Keratinocyte (primary cell): ENCODE data around the gene GYG1. TPM values are rescaled to one million over a fixed set of nuclear protein-coding genes. Genes with fewer than 3 reads are reported as not detected.

ENCODE experiments used
- DNase-seq: peaks from one replicate; pipeline ENCODE4 v3.0.0-alpha.2; 2011; ENCODE audit warnings: low read depth, missing footprints, low spot score
- FAIRE-seq: peaks from 2 replicates; lab custom pipeline; 2011; peaks lifted over from hg19 to GRCh38; lab: Jason Lieb, UNC
- H2AFZ ChIP-seq: 2 replicates; pipeline ENCODE4 v1.6.0; 2012; ENCODE audit warnings: low read length, control low read depth, inconsistent platforms; ENCODE audit not compliant: control insufficient read depth
- H3K27ac ChIP-seq: 2 replicates; pipeline ENCODE4 v1.5.1; 2011; ENCODE audit warnings: low read length; ENCODE audit not compliant: control insufficient read depth, insufficient read depth
- H3K27me3 ChIP-seq: 3 replicates; pipeline ENCODE4 v1.6.0; 2011; ENCODE audit warnings: low read length; ENCODE audit not compliant: control insufficient read depth, insufficient read depth; ENCODE audit errors: extremely low read depth
- H3K36me3 ChIP-seq, 2 experiments: 2 replicates in 1 of 2; 3 replicates in 1 of 2; pipeline ENCODE4 v1.5.1; 2011; ENCODE audit warnings: low read length in 2 of 2, mild to moderate bottlenecking in 1 of 2; ENCODE audit not compliant: control insufficient read depth in 2 of 2, insufficient read depth in 2 of 2; ENCODE audit errors: extremely low read depth in 1 of 2
- H3K4me1 ChIP-seq: 3 replicates; pipeline ENCODE4 v1.5.1; 2011; ENCODE audit warnings: low read length; ENCODE audit not compliant: control insufficient read depth, insufficient read depth; ENCODE audit errors: extremely low read depth
- H3K4me2 ChIP-seq: 3 replicates; pipeline ENCODE4 v1.6.0; 2011; ENCODE audit warnings: low read depth, low read length; ENCODE audit not compliant: control insufficient read depth, insufficient read depth; ENCODE audit errors: extremely low read depth
- H3K4me3 ChIP-seq, 3 experiments: fragments of 200-600 bp in 1 of 3; sonication (generic) in 1 of 3; 2 replicates in 2 of 3; 3 replicates in 1 of 3; pipeline ENCODE4 v1.5.1; 2011 to 2016; ENCODE audit warnings: low read length in 3 of 3, mild to moderate bottlenecking in 3 of 3, control low read depth in 2 of 3, inconsistent platforms in 1 of 3, low read depth in 1 of 3, mixed read lengths in 1 of 3, mixed run types in 1 of 3, moderate library complexity in 1 of 3; ENCODE audit not compliant: control insufficient read depth in 2 of 3, insufficient read depth in 2 of 3; ENCODE audit errors: extremely low read depth in 1 of 3
- H3K79me2 ChIP-seq: 2 replicates; pipeline ENCODE4 v1.6.0; 2012; ENCODE audit warnings: low read length; ENCODE audit not compliant: control insufficient read depth, insufficient read depth
- H3K9ac ChIP-seq: 3 replicates; pipeline ENCODE4 v1.6.0; 2011; ENCODE audit warnings: low read length; ENCODE audit not compliant: control insufficient read depth, insufficient read depth; ENCODE audit errors: extremely low read depth
- H3K9me1 ChIP-seq: 3 replicates; pipeline ENCODE4 v1.6.0; 2011; ENCODE audit warnings: low read length; ENCODE audit not compliant: control insufficient read depth, insufficient read depth; ENCODE audit errors: extremely low read depth
- H3K9me3 ChIP-seq: 2 replicates; pipeline ENCODE4 v1.5.1; 2012; ENCODE audit warnings: low read depth, low read length; ENCODE audit not compliant: control insufficient read depth
- H4K20me1 ChIP-seq: 3 replicates; pipeline ENCODE4 v1.6.0; 2011; ENCODE audit warnings: low read length; ENCODE audit not compliant: control insufficient read depth, insufficient read depth; ENCODE audit errors: extremely low read depth
- EZH2 ChIP-seq: IDR thresholded peaks from one replicate; pipeline ENCODE4 v1.6.1; 2012; ENCODE audit warnings: inconsistent platforms, mild to moderate bottlenecking, low read length, moderate library complexity
- dilution Hi-C: fragments of 300-500 bp; cut with MboI; formaldehyde crosslinking; loops from one replicate; pipeline ENCODE4 v1.7.0; 2020; ENCODE audit warnings: low sequenced_read_pairs; ENCODE audit not compliant: extremely low pct_ligation_motif_present
- polyA plus RNA-seq, 5 experiments: library from polyadenylated mRNA; depleted of rRNA in 3 of 5; stranded (reverse) in 3 of 5; stranded (forward) in 1 of 5; unstranded in 1 of 5; fragments of >200 nt; gene quantifications; 1 replicate in 1 of 5; 2 replicates in 3 of 5; 3 replicates in 1 of 5; pipeline versions ENCODE4 v1.2.1 to v1.2.3, GENCODE V29; 2011 to 2012; ENCODE audit warnings: missing spikeins in 2 of 5, low read depth in 1 of 5, low replicate concordance in 1 of 5
- TF ChIP-seq, protein P1 (sequence below), 3 experiments: IDR thresholded peaks in 1 of 3; conservative IDR thresholded peaks in 1 of 3; optimal IDR thresholded peaks in 1 of 3; 2 replicates in 2 of 3; 3 replicates in 1 of 3; pipeline versions ENCODE3 to v1.5.1; 2011; ENCODE audit warnings: low read length in 3 of 3, mild to moderate bottlenecking in 3 of 3, moderate library complexity in 2 of 3, control low read depth in 1 of 3, inconsistent platforms in 1 of 3; ENCODE audit not compliant: insufficient read depth in 2 of 3; ENCODE audit errors: extremely low read depth in 1 of 3

Gene GYG1
- polyA plus RNA-seq, 1 donor (not counting 4 experiments of a cell fraction or from before 2014, with no cell fraction given), result 25.2 TPM

DNA sequence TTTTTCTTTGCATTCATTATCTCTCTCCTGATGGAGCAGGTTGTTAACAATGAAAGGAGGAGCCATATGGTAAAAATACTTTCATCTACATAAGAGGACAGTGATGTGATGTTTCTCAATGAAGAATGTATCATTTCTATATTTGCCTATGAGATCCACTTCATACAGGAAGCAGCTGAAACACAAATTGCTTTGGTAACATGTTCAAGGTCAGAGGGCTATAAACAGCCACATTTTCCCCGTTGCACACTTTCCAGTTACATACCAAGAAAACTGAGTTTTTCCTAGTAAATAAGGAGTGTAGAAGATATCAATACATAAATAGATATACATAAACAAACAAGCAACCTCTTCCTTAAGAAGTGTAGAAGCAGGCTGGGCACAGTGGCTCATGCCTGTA, 32.6 kb upstream of the GYG1 start:
- DNase-seq, result no peak
- H3K36me3 ChIP-seq, result no peaks in the 10 kb centered on the region
- no peak overlapping the region for H3K27ac ChIP-seq
- no peaks in the 10 kb centered on the region for H3K9me3 ChIP-seq
- TF ChIP-seq, protein P1, sequence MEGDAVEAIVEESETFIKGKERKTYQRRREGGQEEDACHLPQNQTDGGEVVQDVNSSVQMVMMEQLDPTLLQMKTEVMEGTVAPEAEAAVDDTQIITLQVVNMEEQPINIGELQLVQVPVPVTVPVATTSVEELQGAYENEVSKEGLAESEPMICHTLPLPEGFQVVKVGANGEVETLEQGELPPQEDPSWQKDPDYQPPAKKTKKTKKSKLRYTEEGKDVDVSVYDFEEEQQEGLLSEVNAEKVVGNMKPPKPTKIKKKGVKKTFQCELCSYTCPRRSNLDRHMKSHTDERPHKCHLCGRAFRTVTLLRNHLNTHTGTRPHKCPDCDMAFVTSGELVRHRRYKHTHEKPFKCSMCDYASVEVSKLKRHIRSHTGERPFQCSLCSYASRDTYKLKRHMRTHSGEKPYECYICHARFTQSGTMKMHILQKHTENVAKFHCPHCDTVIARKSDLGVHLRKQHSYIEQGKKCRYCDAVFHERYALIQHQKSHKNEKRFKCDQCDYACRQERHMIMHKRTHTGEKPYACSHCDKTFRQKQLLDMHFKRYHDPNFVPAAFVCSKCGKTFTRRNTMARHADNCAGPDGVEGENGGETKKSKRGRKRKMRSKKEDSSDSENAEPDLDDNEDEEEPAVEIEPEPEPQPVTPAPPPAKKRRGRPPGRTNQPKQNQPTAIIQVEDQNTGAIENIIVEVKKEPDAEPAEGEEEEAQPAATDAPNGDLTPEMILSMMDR (optimal IDR thresholded peaks at IDR 0.05 in 1 of 3, IDR thresholded peaks at IDR 0.05 in 1 of 3, conservative IDR thresholded peaks at IDR 0.05 in 1 of 3; ENCODE audit: extremely low read depth in 1 of 3, insufficient read depth in 2 of 3, low read length in 3 of 3), result no peak
- TF ChIP-seq EZH2, result no peak
- no peaks in the 10 kb centered on the region for H3K79me2 ChIP-seq
- no peaks in the 10 kb centered on the region for H3K4me1 ChIP-seq
- no peak overlapping the region for H3K4me3 ChIP-seq
- H4K20me1 ChIP-seq, result no peaks in the 10 kb centered on the region
- H3K9me1 ChIP-seq, result no peaks in the 10 kb centered on the region
- H2AFZ ChIP-seq, result no peak overlapping the region
- H3K27me3 ChIP-seq, result no peaks in the 10 kb centered on the region
- dilution Hi-C loops, result no loop called here
- H3K4me2 ChIP-seq, result no peak overlapping the region
- no peak overlapping the region for H3K9ac ChIP-seq
- FAIRE-seq, result no peak

DNA sequence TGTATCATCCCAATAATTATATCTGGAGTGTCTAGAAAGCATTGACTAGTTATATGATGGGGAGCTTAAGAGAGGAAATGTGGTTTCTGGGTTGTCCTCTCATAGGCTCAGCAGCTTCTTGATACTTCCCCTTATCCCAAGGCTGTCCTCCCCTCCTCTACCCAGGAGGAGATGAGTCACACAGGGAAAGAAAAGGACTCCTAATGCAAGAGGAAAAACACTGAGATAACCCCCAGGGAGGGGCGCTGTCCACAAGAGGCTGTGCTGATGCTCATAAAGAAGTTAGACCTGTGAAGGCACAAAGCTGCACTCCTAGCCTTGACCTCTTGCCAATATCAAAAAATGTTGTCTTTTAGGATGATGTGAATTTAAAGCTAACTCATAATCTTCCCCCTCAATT, 28.8 kb upstream of the GYG1 start:
- peak; percentile 35 for DNase-seq
- Histone ChIP-seq H2AFZ (no peak overlapping the region), H3K4me1 (no peaks in the 10 kb centered on the region), H3K9ac (no peak overlapping the region), H3K9me3 (no peaks in the 10 kb centered on the region), H3K27ac (no peak overlapping the region), H3K4me3 (no peak overlapping the region), H3K27me3 (no peaks in the 10 kb centered on the region), H3K4me2 (no peak overlapping the region), H4K20me1 (no peaks in the 10 kb centered on the region), H3K9me1 (no peaks in the 10 kb centered on the region), H3K36me3 (no peaks in the 10 kb centered on the region), H3K79me2 (no peaks in the 10 kb centered on the region)
- no peak for TF ChIP-seq EZH2
- TF ChIP-seq, protein P1 (optimal IDR thresholded peaks at IDR 0.05 in 1 of 3, IDR thresholded peaks at IDR 0.05 in 1 of 3, conservative IDR thresholded peaks at IDR 0.05 in 1 of 3; ENCODE audit: extremely low read depth in 1 of 3, insufficient read depth in 2 of 3, low read length in 3 of 3), result peak in 1 of 3 experiments; percentile 46
- dilution Hi-C loops, result no loop called here
- no peak for FAIRE-seq
